Measurements from ENCODE around the gene RAB11FIP4.

RAB11FIP4 gene

DNA sequence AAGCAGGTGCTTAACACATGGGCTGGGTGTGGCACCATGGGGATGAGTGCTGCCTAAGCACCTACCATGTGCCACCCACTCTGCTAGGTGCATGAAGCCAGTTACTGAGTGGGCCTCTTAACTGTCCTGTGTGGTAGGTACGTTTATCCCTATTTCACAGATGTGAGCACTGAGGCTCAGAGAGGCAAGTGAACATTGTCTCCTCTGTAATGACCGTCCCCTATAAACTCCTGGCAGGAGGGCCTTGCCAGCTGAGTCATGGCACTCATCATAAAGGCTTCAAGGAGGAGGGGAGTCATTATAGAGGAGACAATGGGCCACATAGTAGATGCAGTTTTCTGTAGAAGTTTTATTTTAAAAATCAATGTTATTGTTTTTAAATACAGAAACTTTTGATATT, 79.1 kb downstream of the RAB11FIP4 start:
- Histone ChIP-seq H3K9me3 (ENCODE audit: insufficient read depth, low read depth, low read length) (no peaks in the 10 kb centered on the region), H3K4me2 (ENCODE audit: low read depth, low read length, poor library complexity, severe bottlenecking) (peak overlapping the region; percentile 8)

DNA sequence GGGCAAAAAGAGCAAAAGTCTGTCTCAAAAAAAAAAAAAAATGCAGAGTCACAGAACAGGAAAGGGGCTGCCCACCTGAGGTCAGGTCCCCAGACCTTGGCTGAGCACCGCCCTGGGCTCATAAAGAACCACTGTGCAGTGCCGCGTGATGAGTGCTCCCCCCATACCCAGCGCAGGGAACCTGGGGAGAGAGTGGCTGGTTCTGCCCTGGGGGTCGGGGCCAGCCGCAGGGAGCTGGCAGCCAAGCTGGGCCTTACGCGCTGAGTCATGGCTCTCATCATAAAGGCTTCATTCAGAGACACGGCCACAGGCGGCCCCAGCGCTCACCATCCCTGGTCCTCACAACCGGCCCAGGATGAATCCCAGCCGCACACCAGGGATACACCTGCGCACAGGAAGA, 80.7 kb downstream of the RAB11FIP4 start:
- peaks cover 25% of the 10 kb centered on the region for H3K4me1 ChIP-seq (ENCODE audit: insufficient read depth, low read length, poor library complexity, severe bottlenecking)
- H3K9me2 ChIP-seq (replicated peaks; ENCODE audit: low read depth, low read length): no peaks in the 10 kb centered on the region

More for the DNA sequence above, 79.1 kb downstream of the RAB11FIP4 start:
- Histone ChIP-seq H3F3A (ENCODE audit: low read depth) (no peaks in the 10 kb centered on the region), H2AFZ (ENCODE audit: low read length) (no peak overlapping the region), H3K79me2 (ENCODE audit: insufficient read depth, low read length) (no peaks in the 10 kb centered on the region), H3K4me3 (ENCODE audit: low read length, poor library complexity, severe bottlenecking) (no peak overlapping the region), H3K9ac (ENCODE audit: low read depth, low read length, poor library complexity, severe bottlenecking) (no peak overlapping the region), H3K27me3 (ENCODE audit: insufficient read depth, low read length, poor library complexity, severe bottlenecking) (no peaks in the 10 kb centered on the region), H3K36me3 (ENCODE audit: insufficient read depth, low read length) (no peaks in the 10 kb centered on the region), H3K4me1 (ENCODE audit: insufficient read depth, low read length, poor library complexity, severe bottlenecking) (peaks cover 25% of the 10 kb centered on the region), H4K20me1 (ENCODE audit: insufficient read depth, low read length, poor library complexity, severe bottlenecking) (no peaks in the 10 kb centered on the region), H3K9me2 (replicated peaks; ENCODE audit: low read depth, low read length) (no peaks in the 10 kb centered on the region)
- no peak for TF ChIP-seq EZH2phosphoT487 (IDR thresholded peaks at IDR 0.05; ENCODE audit: borderline replicate concordance)
- TF ChIP-seq, protein P1, sequence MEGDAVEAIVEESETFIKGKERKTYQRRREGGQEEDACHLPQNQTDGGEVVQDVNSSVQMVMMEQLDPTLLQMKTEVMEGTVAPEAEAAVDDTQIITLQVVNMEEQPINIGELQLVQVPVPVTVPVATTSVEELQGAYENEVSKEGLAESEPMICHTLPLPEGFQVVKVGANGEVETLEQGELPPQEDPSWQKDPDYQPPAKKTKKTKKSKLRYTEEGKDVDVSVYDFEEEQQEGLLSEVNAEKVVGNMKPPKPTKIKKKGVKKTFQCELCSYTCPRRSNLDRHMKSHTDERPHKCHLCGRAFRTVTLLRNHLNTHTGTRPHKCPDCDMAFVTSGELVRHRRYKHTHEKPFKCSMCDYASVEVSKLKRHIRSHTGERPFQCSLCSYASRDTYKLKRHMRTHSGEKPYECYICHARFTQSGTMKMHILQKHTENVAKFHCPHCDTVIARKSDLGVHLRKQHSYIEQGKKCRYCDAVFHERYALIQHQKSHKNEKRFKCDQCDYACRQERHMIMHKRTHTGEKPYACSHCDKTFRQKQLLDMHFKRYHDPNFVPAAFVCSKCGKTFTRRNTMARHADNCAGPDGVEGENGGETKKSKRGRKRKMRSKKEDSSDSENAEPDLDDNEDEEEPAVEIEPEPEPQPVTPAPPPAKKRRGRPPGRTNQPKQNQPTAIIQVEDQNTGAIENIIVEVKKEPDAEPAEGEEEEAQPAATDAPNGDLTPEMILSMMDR (conservative IDR thresholded peaks at IDR 0.05; ENCODE audit: low read length): no peak

DNA sequence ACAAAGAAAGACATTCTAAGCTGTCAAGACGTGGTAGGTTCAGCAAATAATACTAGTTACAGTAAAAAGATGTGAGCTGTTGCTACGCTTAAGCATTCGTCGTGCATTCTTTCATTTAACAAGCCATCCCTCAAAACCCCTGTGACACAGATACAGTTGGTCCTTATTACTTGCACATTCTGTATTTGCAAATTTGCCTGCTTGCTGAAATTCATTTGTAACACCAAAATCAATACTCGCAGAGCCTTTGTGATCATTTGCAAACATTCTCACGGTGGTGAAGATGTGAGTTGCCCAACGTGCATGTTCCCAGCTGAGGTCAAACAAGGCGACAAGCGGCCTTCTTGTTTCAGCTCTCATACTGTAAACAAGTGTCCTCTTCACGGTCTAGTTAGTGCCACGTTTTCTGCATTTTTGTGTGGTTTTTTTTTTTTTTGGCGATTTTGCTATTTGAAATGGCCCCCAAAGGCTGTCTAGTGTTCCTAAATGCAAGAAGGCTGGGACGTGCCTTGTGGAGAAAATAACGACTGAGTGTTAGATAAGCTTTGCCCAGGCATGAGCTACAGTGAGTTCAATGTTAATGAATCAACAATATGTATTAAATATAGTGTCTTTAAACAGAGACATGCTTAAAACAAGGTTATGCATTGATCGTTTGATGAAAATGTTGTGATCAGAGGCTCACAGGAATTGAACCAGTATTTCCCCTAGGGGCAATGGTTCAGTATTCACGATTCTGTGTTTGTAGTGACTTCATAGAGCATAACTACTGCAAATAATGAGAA, 84.1 kb downstream of the RAB11FIP4 start:
- no peak for TF ChIP-seq EZH2phosphoT487 (IDR thresholded peaks at IDR 0.05; ENCODE audit: borderline replicate concordance)
- TF ChIP-seq, protein P1 (conservative IDR thresholded peaks at IDR 0.05; ENCODE audit: low read length): no peak
- Histone ChIP-seq H3K9me2 (replicated peaks; ENCODE audit: low read depth, low read length) (no peaks in the 10 kb centered on the region), H3K27me3 (ENCODE audit: insufficient read depth, low read length, poor library complexity, severe bottlenecking) (no peaks in the 10 kb centered on the region)

More for the DNA sequence above, 80.7 kb downstream of the RAB11FIP4 start:
- Histone ChIP-seq H4K20me1 (ENCODE audit: insufficient read depth, low read length, poor library complexity, severe bottlenecking) (no peaks in the 10 kb centered on the region), H3K79me2 (ENCODE audit: insufficient read depth, low read length) (no peaks in the 10 kb centered on the region), H3K4me3 (ENCODE audit: low read length, poor library complexity, severe bottlenecking) (no peak overlapping the region), H3K4me2 (ENCODE audit: low read depth, low read length, poor library complexity, severe bottlenecking) (no peak overlapping the region), H2AFZ (ENCODE audit: low read length) (no peak overlapping the region), H3K9ac (ENCODE audit: low read depth, low read length, poor library complexity, severe bottlenecking) (no peak overlapping the region), H3F3A (ENCODE audit: low read depth) (no peaks in the 10 kb centered on the region), H3K9me3 (ENCODE audit: insufficient read depth, low read depth, low read length) (no peaks in the 10 kb centered on the region), H3K36me3 (ENCODE audit: insufficient read depth, low read length) (no peaks in the 10 kb centered on the region), H3K27me3 (ENCODE audit: insufficient read depth, low read length, poor library complexity, severe bottlenecking) (no peaks in the 10 kb centered on the region)
- TF ChIP-seq EZH2phosphoT487 (IDR thresholded peaks at IDR 0.05; ENCODE audit: borderline replicate concordance): no peak
- TF ChIP-seq, protein P1 (conservative IDR thresholded peaks at IDR 0.05; ENCODE audit: low read length): no peak

More for the DNA sequence above, 84.1 kb downstream of the RAB11FIP4 start:
- H2AFZ ChIP-seq (ENCODE audit: low read length): no peak overlapping the region
- H3K4me3 ChIP-seq (ENCODE audit: low read length, poor library complexity, severe bottlenecking): no peak overlapping the region
- no peak overlapping the region for H3K4me2 ChIP-seq (ENCODE audit: low read depth, low read length, poor library complexity, severe bottlenecking)
- H3K9ac ChIP-seq (ENCODE audit: low read depth, low read length, poor library complexity, severe bottlenecking): no peak overlapping the region
- no peaks in the 10 kb centered on the region for H3F3A ChIP-seq (ENCODE audit: low read depth)
- no peaks in the 10 kb centered on the region for H3K79me2 ChIP-seq (ENCODE audit: insufficient read depth, low read length)
- H3K4me1 ChIP-seq (ENCODE audit: insufficient read depth, low read length, poor library complexity, severe bottlenecking): peaks cover 13% of the 10 kb centered on the region
- H3K36me3 ChIP-seq (ENCODE audit: insufficient read depth, low read length): no peaks in the 10 kb centered on the region
- no peaks in the 10 kb centered on the region for H4K20me1 ChIP-seq (ENCODE audit: insufficient read depth, low read length, poor library complexity, severe bottlenecking)
- H3K9me3 ChIP-seq (ENCODE audit: insufficient read depth, low read depth, low read length): no peaks in the 10 kb centered on the region
